Stomach (tissue), 9 donors: ENCODE data around the gene S1PR3. TPM values are rescaled to one million over a fixed set of nuclear protein-coding genes. Genes with fewer than 3 reads are reported as not detected.
A peak's percentile ranks its signal among the peaks of the same experiment; 100 is the strongest.

Experiments
- DNase-seq, 2 donors: peaks; one replicate each; pipeline versions ENCODE4 v3.0.0 to v3.0.0-alpha.2; 2013 to 2019
- H3K27ac ChIP-seq, 5 donors: fragments of 200-600 bp in 4 of 5; sonication (generic) in 4 of 5; one replicate each; pipeline ENCODE4 v1.5.1; 2013 to 2019; ENCODE audit warnings: mild to moderate bottlenecking in 1 of 5, moderate library complexity in 1 of 5
- H3K27me3 ChIP-seq, 3 donors: fragments of 200-600 bp; sonication (generic); one replicate each; pipeline ENCODE4 v1.5.1; 2017 to 2019; ENCODE audit warnings: mixed run types in 1 of 3
- H3K36me3 ChIP-seq, 4 donors: fragments of 200-600 bp; sonication (generic); 1 replicate in 3 of 4; 2 replicates in 1 of 4; pipeline ENCODE4 v1.5.1; 2016 to 2019
- H3K4me1 ChIP-seq, 4 donors: fragments of 200-600 bp; sonication (generic); one replicate each; pipeline ENCODE4 v1.5.1; 2016 to 2019
- H3K4me3 ChIP-seq, 4 donors: fragments of 200-600 bp; sonication (generic) in 3 of 4; one replicate each; pipeline ENCODE4 v1.5.1; 2016 to 2019; ENCODE audit warnings: mild to moderate bottlenecking in 1 of 4
- H3K9me3 ChIP-seq, 4 donors: fragments of 200-600 bp; sonication (generic); one replicate each; pipeline ENCODE4 v1.5.1; 2016 to 2019
- EP300 ChIP-seq: sonication (generic); formaldehyde crosslinking; IDR thresholded peaks from one replicate; pipeline ENCODE4 v1.6.1; 2017; ENCODE audit warnings: antibody characterized with exemption
- POLR2A ChIP-seq, 4 donors: fragments of 450-650 bp; IDR thresholded peaks; one replicate each; pipeline ENCODE4 v1.6.1; 2016; ENCODE audit warnings: antibody characterized with exemption in 4 of 4, control low read depth in 2 of 4, mild to moderate bottlenecking in 1 of 4, moderate library complexity in 1 of 4
- POLR2AphosphoS5 ChIP-seq, 3 donors: sonication (generic); formaldehyde crosslinking; IDR thresholded peaks; one replicate each; pipeline ENCODE4 v1.6.1; 2016; ENCODE audit warnings: antibody characterized with exemption in 3 of 3
- WGBS, 5 donors: extraction: QIAGEN DNeasy Blood & Tissue Kit in 3 of 5; methylation state at CpG; one replicate each; pipeline versions ENCODE4 v1.1.5 to v1.1.7; 2013 to 2018; 5-methylcytosine and 5-hydroxymethylcytosine counted together
- intact Hi-C: fragments of 100-400 bp; cut with DNase I; formaldehyde crosslinking; loops from one replicate; pipeline ENCODE4 v1.15.1; 2023; ENCODE audit warnings: low total_unique reads
- polyA plus RNA-seq, 3 donors: library from polyadenylated mRNA; stranded (reverse); fragments of 200-250 nt; gene quantifications; one replicate each; pipeline ENCODE4 v1.2.3, GENCODE V29; 2013
- total RNA-seq, 5 donors: library from RNA; depleted of rRNA; stranded (reverse); fragments of >200 nt; gene quantifications; one replicate each; pipeline versions ENCODE4 v1.1.0 to v1.2.3, GENCODE V29; 2014 to 2016
- TF ChIP-seq, protein P1 (sequence below), 7 experiments: fragments of 450-650 bp in 4 of 7; fragments of 200-600 bp in 3 of 7; sonication (generic) in 3 of 7; IDR thresholded peaks; one replicate each; pipeline ENCODE4 v1.5.1; 2016 to 2019; ENCODE audit warnings: antibody characterized with exemption in 7 of 7, control low read depth in 2 of 7, mild to moderate bottlenecking in 1 of 7
- donor health status: healthy with polysubstance abuse.
- donor health status: Bipolar disorder and iron deficiency.
- donor health status: healthy.

S1PR3 gene
- total and polyA plus RNA-seq, 8 donors: 1.2 to 12.5 (median 8.7) TPM

DNA sequence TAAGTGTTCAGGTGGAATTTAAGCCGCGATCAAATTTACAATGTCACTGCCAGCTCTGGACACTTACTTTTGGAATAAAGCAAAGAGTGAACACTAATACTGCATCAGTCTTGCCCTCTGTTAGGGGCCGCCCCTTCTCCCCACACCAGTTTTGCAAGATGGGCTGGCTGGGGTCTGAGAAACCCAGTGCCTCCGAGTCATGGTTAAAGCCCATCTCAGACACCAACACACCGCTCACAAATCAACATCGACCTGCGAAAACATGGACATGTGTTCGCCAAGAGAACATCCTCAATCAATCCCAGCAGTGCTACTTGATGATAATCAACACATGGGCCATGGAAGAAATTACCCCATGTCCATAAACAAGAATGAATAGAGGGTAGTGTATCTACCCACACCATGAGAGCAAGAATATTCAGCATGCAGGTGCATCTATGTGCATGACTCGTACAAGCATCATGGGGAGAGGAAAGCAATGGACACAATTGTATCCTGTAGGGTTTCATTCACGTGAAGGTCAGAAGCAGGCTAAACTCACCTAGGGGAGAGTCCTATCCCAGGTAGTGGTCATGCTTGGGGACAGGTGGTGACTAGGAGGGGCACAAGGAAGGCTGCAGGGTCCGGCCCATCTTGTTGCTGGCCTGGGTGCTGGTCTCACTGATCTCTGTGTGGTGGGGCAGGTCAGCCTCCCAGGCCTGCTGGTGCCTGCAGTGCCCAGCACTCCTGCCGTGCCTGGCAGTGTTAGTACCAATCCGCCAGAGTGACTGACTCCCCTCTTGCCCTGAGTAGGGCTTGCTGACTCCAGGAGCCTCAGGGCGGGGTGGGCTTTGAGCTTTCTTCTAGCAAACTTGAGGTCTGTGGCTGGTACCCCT is 5.0 kb downstream of the S1PR3 start:
- H3K36me3 ChIP-seq: peaks cover 0 to 11% (median 4%) of the 10 kb centered on the region in 4 donors
- 90 to 95% (median 93%) methylated on average over 13 to 14 of the region's 14 CpGs for WGBS, 5 donors

DNA sequence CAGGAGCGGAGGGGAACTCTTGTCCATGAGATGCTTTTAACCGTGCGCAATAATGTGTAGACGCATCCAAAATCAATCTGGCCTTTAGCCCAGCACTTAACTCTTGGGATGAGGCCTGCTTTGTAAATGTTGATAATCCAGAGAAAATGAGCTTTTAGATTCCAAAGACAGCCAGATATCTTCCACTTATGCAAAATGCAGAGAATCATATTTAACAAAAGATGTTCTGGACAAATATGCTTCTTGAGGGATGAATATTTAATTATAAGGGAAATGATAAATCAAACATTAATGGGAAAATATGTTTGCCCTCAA is 5.6 kb downstream of the S1PR3 start:
- TF ChIP-seq, protein P1, sequence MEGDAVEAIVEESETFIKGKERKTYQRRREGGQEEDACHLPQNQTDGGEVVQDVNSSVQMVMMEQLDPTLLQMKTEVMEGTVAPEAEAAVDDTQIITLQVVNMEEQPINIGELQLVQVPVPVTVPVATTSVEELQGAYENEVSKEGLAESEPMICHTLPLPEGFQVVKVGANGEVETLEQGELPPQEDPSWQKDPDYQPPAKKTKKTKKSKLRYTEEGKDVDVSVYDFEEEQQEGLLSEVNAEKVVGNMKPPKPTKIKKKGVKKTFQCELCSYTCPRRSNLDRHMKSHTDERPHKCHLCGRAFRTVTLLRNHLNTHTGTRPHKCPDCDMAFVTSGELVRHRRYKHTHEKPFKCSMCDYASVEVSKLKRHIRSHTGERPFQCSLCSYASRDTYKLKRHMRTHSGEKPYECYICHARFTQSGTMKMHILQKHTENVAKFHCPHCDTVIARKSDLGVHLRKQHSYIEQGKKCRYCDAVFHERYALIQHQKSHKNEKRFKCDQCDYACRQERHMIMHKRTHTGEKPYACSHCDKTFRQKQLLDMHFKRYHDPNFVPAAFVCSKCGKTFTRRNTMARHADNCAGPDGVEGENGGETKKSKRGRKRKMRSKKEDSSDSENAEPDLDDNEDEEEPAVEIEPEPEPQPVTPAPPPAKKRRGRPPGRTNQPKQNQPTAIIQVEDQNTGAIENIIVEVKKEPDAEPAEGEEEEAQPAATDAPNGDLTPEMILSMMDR (IDR thresholded peaks at IDR 0.05): no peak
- TF ChIP-seq POLR2A (IDR thresholded peaks at IDR 0.05) (no peak), EP300 (no peak), POLR2AphosphoS5 (IDR thresholded peaks at IDR 0.05) (no peak)
- H3K27ac ChIP-seq: peak overlapping the region in 2 of 5 donors; percentile 40 to 92
- peaks cover 29 to 97% (median 65%) of the 10 kb centered on the region in 4 donors for H3K4me1 ChIP-seq
- peak in 1 of 2 donors; percentile 79 for DNase-seq
- peaks cover 0 to 13% (median 7%) of the 10 kb centered on the region in 4 donors for H3K36me3 ChIP-seq
- WGBS, 5 donors: 52 to 79% (median 69%) methylated on average over 4 of the region's 4 CpGs
- H3K4me3 ChIP-seq: no peak overlapping the region
- intact Hi-C loops: no loop called here
- peaks cover 0 to under 1% (median 0%) of the 10 kb centered on the region in 3 donors for H3K27me3 ChIP-seq
- H3K9me3 ChIP-seq: no peaks in the 10 kb centered on the region

More for the DNA sequence above, 5.0 kb downstream of the S1PR3 start:
- intact Hi-C loops: no loop called here
- Histone ChIP-seq H3K4me1 (peaks cover 34 to 94% (median 66%) of the 10 kb centered on the region in 4 donors), H3K27me3 (peaks cover 0 to 6% (median 4%) of the 10 kb centered on the region in 3 donors), H3K27ac (peak overlapping the region in 2 of 5 donors; percentile 40 to 92), H3K4me3 (peak overlapping the region in 1 of 4 donors; percentile 90), H3K9me3 (no peaks in the 10 kb centered on the region)
- TF ChIP-seq POLR2AphosphoS5 (IDR thresholded peaks at IDR 0.05) (no peak), EP300 (no peak), POLR2A (IDR thresholded peaks at IDR 0.05) (no peak)
- TF ChIP-seq, protein P1 (IDR thresholded peaks at IDR 0.05): no peak
- no peak for DNase-seq

DNA sequence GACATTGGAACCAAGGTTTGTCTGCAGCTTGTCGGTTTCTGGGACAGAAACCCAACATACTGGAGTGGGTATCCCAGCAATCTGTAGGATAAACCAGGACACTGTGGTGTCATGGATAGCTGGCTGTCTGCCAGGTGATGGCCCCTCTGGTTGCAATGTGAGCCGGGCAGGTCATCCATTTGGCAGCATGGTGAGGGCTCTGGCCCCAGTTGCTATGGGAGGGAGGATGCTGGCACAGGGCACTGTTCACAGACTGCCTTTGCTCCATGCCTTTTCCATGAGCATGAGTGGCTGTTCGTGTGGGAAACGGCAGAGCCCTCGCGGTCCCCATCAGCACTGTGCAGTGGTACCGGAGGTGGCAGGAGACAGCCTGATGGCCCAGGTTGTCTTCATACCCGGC is 6.4 kb downstream of the S1PR3 start:
- peak overlapping the region in 3 of 5 donors; percentile 23 to 92 (median 71) for H3K27ac ChIP-seq
- intact Hi-C loops: no loop called here
- TF ChIP-seq, protein P1 (IDR thresholded peaks at IDR 0.05): no peak
- no peak for TF ChIP-seq POLR2A (IDR thresholded peaks at IDR 0.05)
- TF ChIP-seq POLR2AphosphoS5 (IDR thresholded peaks at IDR 0.05): no peak
- no peak for TF ChIP-seq EP300
- H3K4me3 ChIP-seq: no peak overlapping the region
- WGBS, 5 donors: 78 to 89% (median 85%) methylated on average over 8 of the region's 8 CpGs
- no peaks in the 10 kb centered on the region for H3K9me3 ChIP-seq
- H3K27me3 ChIP-seq: no peaks in the 10 kb centered on the region
- H3K4me1 ChIP-seq: peaks cover 21 to 95% (median 60%) of the 10 kb centered on the region in 4 donors
- no peak for DNase-seq
- H3K36me3 ChIP-seq: peaks cover 4 to 21% (median 13%) of the 10 kb centered on the region in 4 donors

DNA sequence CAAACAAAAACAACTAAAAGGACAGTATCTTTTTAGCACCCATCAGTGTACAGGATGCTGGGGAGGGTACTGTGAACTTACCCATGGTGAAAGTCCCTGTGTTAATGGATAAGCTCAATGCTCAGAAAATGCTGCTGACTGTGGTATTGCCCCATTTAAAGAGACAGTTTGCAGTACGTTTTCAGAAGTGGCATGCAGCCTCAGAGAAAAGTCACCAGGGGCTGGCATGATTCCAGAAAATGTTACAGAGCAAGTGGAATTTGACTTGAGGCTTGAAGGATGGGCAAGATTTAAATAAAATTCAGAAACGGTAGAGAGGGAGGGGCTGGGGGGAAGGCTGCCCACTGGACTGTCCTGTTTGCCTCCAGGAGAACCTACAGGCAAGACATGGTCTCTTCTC is 7.2 kb downstream of the S1PR3 start:
- intact Hi-C loops: no loop called here
- Histone ChIP-seq H3K36me3 (peaks cover 8 to 29% (median 18%) of the 10 kb centered on the region in 4 donors), H3K4me1 (peaks cover 18 to 86% (median 55%) of the 10 kb centered on the region in 4 donors), H3K4me3 (no peak overlapping the region), H3K27ac (peak overlapping the region in 4 of 5 donors; percentile 23 to 92 (median 66)), H3K9me3 (no peaks in the 10 kb centered on the region), H3K27me3 (no peaks in the 10 kb centered on the region)
- WGBS, 5 donors: 10 to 22% (median 14%) methylated on average over 2 of the region's 2 CpGs
- DNase-seq: no peak
- no peak for TF ChIP-seq EP300
